ENCODE results near the gene PLA2G2E.

- TF ChIP-seq CTCF (IDR thresholded peaks at IDR 0.05) (no peak), EP300 (IDR thresholded peaks at IDR 0.05) (no peak)
Measured at GRCh38 chr1:19879661-19880060, 43.8 kb downstream of the PLA2G2E start.

All from upper lobe of left lung (tissue), 4 donors.